H1 (cell line): Measurements from ENCODE around the gene FGGY. TPM values are rescaled to one million over a fixed set of nuclear protein-coding genes. Genes with fewer than 3 reads are reported as not detected.

ENCODE experiments used
- CHD2 ChIP-seq: IDR thresholded peaks from 2 replicates; pipeline ENCODE4 v1.6.1; 2012; ENCODE audit warnings: low read length, improper control_type of control experiment
- GABPA ChIP-seq: IDR thresholded peaks from 2 replicates; pipeline ENCODE4 v1.6.1; 2011; ENCODE audit warnings: mild to moderate bottlenecking, low read length, moderate library complexity, borderline replicate concordance; ENCODE audit not compliant: insufficient read depth
- MAFK ChIP-seq: IDR thresholded peaks from 2 replicates; pipeline ENCODE4 v1.6.1; 2012; ENCODE audit warnings: low read depth, mild to moderate bottlenecking, improper control_type of control experiment, low read length
- PHF8 ChIP-seq: fragments of 200-600 bp; sonication (generic); conservative IDR thresholded peaks from 2 replicates; pipeline ENCODE4 v1.7.1; 2012; ENCODE audit warnings: low read depth, mild to moderate bottlenecking, inconsistent platforms, low read length, moderate library complexity
- SIX5 ChIP-seq: IDR thresholded peaks from 2 replicates; pipeline ENCODE4 v1.6.1; 2011; ENCODE audit warnings: mild to moderate bottlenecking, low read depth, low read length
- polyA plus RNA-seq, 7 experiments: library from polyadenylated mRNA; depleted of rRNA in 3 of 7; stranded (reverse) in 5 of 7; unstranded in 2 of 7; fragments of >200 nt in 5 of 7; fragments of 200-250 nt in 2 of 7; gene quantifications; 1 replicate in 5 of 7; 2 replicates in 1 of 7; 4 replicates in 1 of 7; pipeline versions ENCODE4 v1.2.1 to v1.2.3, GENCODE V29; 2011 to 2013; ENCODE audit warnings: missing spikeins in 2 of 7, mixed read lengths in 2 of 7
- total RNA-seq: library from RNA; stranded (reverse); fragmentation: NEBNext Ultra II Directional; extraction: Animal tissue kit (Norgen Biotek cat#: 25700); gene quantifications from 2 replicates; pipeline ENCODE4 v1.2.1, GENCODE V29; 2021
- TF ChIP-seq, protein P1 (sequence below): IDR thresholded peaks from 2 replicates; pipeline ENCODE4 v1.6.1; 2012; ENCODE audit warnings: inconsistent platforms

Gene FGGY
- total and polyA plus RNA-seq, 2 of the 8 experiments (the other 6 are each of a cell fraction or from before 2014, with no cell fraction given): 10.3 to 12.5 TPM

GRCh38 chr1:59375321-59376220 lies 78.7 kb downstream of the FGGY start (continued):
- TF ChIP-seq SIX5 (no peak), GABPA (no peak), MAFK (no peak), CHD2 (no peak), PHF8 (no peak)
- TF ChIP-seq, protein P1, sequence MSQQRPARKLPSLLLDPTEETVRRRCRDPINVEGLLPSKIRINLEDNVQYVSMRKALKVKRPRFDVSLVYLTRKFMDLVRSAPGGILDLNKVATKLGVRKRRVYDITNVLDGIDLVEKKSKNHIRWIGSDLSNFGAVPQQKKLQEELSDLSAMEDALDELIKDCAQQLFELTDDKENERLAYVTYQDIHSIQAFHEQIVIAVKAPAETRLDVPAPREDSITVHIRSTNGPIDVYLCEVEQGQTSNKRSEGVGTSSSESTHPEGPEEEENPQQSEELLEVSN: no peak
